ENCODE results near the gene ST7.
"Not testable (repeated sequence)": the region's sequence is repeated elsewhere in the genome, so short reads cannot be mapped to it uniquely, and the experiment has no call there.

Gene ST7

GRCh38 chr7:117010375-117011133, 57.3 kb downstream of the ST7 start:
- no peak for DNase-seq

- DNase-seq, result no peak
Measured at GRCh38 chr7:117011419-117012260, 58.3 kb downstream of the ST7 start.

GRCh38 chr7:117012284-117012683, 59.0 kb downstream of the ST7 start:
- DNase-seq, result no peak

- no peak for DNase-seq
Measured at GRCh38 chr7:117012696-117013095, 59.4 kb downstream of the ST7 start.

GRCh38 chr7:117014099-117014656, 60.9 kb downstream of the ST7 start:
- DNase-seq, result no peak

- DNase-seq, result peak; percentile 34
Measured at GRCh38 chr7:117014673-117015133, 61.4 kb downstream of the ST7 start.

GRCh38 chr7:117015258-117016184, 62.2 kb downstream of the ST7 start:
- DNase-seq, result no peak

GRCh38 chr7:117017017-117017451, 63.7 kb downstream of the ST7 start:
- no peak for DNase-seq

GRCh38 chr7:117017702-117018266, 64.5 kb downstream of the ST7 start:
- DNase-seq, result no peak

- DNase-seq, result no peak
Measured at GRCh38 chr7:117018713-117019112, 65.4 kb downstream of the ST7 start.

- DNase-seq, result no peak
Measured at GRCh38 chr7:117019287-117019686, 66.0 kb downstream of the ST7 start.

- peak; percentile 79 for DNase-seq
Measured at GRCh38 chr7:117019786-117020590, 66.7 kb downstream of the ST7 start.

GRCh38 chr7:117020591-117020973, 67.3 kb downstream of the ST7 start:
- peak; percentile 52 for DNase-seq

GRCh38 chr7:117021366-117021765, 68.1 kb downstream of the ST7 start:
- DNase-seq, result no peak

GRCh38 chr7:117021986-117022385, 68.7 kb downstream of the ST7 start:
- no peak for DNase-seq

GRCh38 chr7:117023325-117023854, 70.1 kb downstream of the ST7 start:
- DNase-seq, result no peak

- no peak for DNase-seq
Measured at GRCh38 chr7:117024811-117025210, 71.5 kb downstream of the ST7 start.

GRCh38 chr7:117025891-117026290, 72.6 kb downstream of the ST7 start:
- no peak for DNase-seq

- DNase-seq, result not testable (repeated sequence)
Measured at GRCh38 chr7:117030346-117030745, 77.0 kb downstream of the ST7 start.

- DNase-seq, result not testable (repeated sequence)
Measured at GRCh38 chr7:117030793-117031192, 77.5 kb downstream of the ST7 start.

GRCh38 chr7:117032810-117033209, 79.5 kb downstream of the ST7 start:
- DNase-seq, result no peak

All from NCI-H187 treated with DMSO at 0.1 percent for 48 hours (cell line).